GM12875 (cell line): ENCODE measurements around the gene PFDN1.

ENCODE experiments used
- H3K4me3 ChIP-seq: one replicate; pipeline ENCODE4 v1.5.1; 2011; ENCODE audit warnings: low read depth, low read length, control low read depth
- TF ChIP-seq, protein P1 (sequence below): IDR thresholded peaks from 2 replicates; pipeline ENCODE4 v1.5.1; 2011; ENCODE audit warnings: low read depth, mild to moderate bottlenecking, control low read depth, inconsistent platforms, low read length, moderate library complexity, borderline replicate concordance; ENCODE audit not compliant: insufficient read depth

Gene PFDN1

DNA sequence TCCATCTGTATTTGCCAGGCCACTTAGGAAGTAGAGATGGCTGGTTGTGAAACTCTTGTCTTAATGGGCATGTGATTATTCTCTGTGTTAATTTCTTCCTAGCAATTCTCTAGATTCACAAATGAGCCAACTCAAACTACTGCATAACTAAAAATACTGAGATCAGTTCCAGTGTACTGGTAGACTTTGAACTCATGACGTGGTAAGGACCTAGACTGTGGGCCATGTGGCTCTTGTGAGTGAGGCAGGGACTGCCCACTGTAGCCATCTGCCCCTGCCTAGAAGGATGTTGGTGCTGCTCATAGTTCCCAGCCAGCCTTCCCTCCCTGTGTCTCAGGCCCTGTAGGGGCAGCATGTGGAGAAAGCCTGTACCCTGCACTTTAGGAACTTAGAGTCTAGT is 80.5 kb downstream of the PFDN1 start:
- TF ChIP-seq, protein P1, sequence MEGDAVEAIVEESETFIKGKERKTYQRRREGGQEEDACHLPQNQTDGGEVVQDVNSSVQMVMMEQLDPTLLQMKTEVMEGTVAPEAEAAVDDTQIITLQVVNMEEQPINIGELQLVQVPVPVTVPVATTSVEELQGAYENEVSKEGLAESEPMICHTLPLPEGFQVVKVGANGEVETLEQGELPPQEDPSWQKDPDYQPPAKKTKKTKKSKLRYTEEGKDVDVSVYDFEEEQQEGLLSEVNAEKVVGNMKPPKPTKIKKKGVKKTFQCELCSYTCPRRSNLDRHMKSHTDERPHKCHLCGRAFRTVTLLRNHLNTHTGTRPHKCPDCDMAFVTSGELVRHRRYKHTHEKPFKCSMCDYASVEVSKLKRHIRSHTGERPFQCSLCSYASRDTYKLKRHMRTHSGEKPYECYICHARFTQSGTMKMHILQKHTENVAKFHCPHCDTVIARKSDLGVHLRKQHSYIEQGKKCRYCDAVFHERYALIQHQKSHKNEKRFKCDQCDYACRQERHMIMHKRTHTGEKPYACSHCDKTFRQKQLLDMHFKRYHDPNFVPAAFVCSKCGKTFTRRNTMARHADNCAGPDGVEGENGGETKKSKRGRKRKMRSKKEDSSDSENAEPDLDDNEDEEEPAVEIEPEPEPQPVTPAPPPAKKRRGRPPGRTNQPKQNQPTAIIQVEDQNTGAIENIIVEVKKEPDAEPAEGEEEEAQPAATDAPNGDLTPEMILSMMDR = no peak
- no peak overlapping the region for H3K4me3 ChIP-seq

DNA sequence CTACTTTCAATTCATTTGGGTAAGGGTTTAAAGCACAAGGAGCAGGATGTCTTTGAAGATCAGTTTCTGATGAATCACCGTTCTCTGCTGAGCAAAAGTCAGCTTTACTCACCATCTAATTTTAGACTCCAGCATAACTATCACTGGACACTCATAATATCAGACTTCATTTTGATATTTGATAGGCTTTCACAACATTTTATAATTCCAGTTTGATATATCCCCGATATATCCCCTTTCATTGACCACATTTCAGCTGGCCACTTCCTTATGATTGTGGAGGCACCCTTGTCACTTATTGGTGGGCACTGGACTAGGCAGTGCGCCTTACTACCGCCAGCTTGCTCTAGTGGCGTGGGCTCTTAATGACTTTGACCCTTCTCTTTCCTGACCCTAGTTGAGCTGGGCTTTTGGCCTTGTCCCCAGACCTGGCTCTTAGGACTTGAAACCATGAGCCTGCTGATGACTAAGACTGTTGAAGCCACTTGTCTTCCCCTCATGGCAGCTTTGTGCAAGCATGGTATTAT is 81.1 kb downstream of the PFDN1 start:
- TF ChIP-seq, protein P1 = no peak
- H3K4me3 ChIP-seq = no peak overlapping the region

DNA sequence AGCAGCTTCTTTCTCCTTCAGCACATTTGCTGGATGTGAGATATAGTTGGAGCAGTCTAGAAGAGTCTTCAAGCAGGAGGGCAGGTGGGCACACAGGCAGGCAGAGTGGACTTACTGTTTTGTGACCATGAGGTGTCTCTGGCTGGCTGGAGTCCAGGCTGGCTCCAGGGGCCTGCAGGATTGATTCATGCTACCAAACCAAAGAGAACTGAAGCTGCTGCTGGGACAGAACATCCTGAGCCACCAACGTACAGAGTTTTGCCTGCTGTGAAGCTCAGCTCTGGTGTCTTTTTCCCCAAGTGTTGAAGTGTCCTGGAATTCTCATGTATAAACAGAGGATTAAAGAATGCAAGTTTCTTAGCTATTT is 82.2 kb downstream of the PFDN1 start:
- H3K4me3 ChIP-seq = no peak overlapping the region
- TF ChIP-seq, protein P1 = no peak

DNA sequence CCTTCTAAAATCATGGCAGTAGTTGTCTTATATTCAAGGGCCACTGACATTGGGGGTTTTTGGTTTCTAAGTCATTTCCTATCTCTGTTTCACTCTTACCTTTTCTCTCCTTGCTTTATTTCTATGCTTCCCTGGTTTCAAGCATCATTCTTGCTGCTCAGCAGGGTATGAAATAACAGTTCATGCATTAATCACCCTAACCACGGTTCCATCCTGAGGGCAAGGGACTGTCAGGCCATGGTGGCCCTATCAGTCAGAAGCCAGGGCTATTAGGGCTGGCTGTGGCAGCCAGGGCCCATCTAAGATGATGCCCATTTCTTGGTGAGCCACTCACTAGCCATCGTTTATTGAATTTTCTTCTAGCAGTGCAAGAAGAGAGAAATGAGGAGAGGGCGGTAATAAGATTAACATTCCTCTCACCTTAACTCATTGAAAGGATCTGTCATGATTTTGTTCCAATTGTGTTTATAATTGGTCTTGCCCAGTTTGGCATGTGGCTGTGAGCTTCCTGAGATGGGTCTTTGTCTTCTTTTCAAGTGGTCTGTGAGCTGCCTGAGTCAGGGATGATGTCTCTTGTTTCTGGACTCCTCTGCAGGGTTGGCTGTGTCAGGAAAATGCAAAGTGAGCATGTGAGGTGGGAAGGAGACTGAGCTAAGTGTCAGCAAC is 82.7 kb downstream of the PFDN1 start:
- TF ChIP-seq, protein P1 = no peak

DNA sequence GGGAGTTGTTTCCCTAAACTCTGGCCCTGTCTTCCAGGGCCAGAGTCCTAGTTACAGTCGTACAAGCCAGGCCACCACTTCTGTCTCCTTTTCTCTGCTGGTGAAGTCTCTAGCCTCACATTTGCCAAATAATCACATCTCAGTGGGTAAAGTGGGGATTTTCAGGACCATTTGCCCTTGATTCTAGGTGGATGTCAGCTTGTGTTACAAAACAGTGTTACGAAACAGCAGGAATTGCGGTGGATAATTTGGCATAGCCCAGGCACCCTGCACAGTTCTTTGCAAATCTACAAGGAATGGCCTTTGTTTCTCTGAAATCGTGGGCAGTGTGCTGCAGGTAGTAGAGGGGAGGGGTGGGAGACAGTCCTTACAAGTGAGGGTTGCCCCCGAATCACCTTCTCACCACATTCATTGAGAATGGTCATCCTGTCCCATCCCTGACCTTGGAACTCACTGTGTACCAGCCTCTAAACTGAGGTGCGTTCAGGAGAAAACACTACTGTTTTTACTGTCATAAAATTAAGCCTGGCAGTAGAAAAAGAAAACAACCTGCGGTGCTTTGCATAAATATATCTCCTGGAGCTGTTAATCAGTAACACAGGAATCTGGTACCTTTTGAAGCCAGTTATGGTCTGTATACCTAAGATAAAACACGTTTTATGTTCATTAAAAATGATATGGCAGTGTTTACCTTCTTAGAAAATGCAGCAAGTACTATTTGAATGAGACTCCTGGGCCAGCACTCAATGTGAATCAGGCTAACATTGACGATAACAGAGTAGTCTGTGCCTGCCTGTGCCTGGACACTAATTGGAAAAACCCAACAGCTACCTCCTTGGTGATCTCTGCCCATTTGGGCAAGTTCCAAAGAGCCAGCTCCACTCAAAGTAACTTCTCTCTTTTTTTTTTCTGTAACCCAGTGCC is 83.6 kb downstream of the PFDN1 start:
- H3K4me3 ChIP-seq = no peak overlapping the region
- TF ChIP-seq, protein P1 = no peak

More for the DNA sequence above, 82.7 kb downstream of the PFDN1 start:
- H3K4me3 ChIP-seq = no peak overlapping the region

DNA sequence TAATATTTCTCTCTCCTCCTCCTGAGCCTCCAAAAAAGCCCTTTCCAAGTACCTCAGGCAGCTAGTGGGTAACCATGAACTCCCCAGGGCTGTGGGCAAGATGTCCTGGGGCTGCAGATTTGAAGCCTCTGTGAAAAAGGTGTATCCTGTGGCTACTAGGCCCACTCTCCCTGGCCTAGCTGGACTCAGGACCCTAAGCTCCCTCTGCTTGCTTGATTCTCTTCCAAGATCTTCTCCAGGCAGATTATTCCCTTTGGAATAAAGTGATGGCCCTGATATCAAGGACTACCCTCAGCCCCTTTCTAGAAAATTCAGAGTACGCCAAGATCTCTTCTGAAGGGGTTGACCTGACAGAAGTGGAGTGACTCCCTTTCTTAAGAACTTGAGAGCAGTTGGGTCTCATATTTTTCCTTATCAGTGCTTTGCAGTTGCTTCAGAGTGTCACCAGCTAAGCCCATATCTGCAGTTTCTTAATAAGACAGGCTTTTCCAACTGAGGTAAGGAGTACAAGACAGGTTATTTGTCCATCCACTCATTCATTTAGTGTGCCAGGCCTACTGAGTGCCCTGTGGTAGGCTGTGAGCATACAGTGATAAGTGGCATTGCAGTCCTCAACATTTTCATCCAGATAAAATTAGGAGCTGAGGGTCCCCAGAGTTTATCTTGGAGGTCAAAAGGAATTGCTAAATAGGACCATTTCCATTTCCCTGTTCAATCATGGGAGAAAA is 85.4 kb downstream of the PFDN1 start:
- TF ChIP-seq, protein P1 = no peak
- no peak overlapping the region for H3K4me3 ChIP-seq
